Mesendoderm (in vitro differentiated cells): ENCODE data around the gene LYRM4.
A peak's percentile ranks its signal among the peaks of the same experiment; 100 is the strongest.

Source experiments
- DNase-seq: peaks from one replicate; pipeline ENCODE4 v3.0.0; 2013
- H2AK5ac ChIP-seq: 2 replicates; pipeline ENCODE4 v1.6.1; 2013; ENCODE audit warnings: low read length, inconsistent platforms
- H2BK120ac ChIP-seq: 2 replicates; pipeline ENCODE4 v1.6.1; 2013; ENCODE audit warnings: low read depth, mild to moderate bottlenecking, low read length, moderate library complexity, mixed read lengths
- H2BK15ac ChIP-seq: replicated peaks from 2 replicates; pipeline ENCODE4 v1.6.1; 2013; ENCODE audit warnings: low read depth, mild to moderate bottlenecking, moderate library complexity
- H2BK5ac ChIP-seq: 2 replicates; pipeline ENCODE4 v1.6.1; 2013; ENCODE audit warnings: low read length, inconsistent platforms
- H3K18ac ChIP-seq: 2 replicates; pipeline ENCODE4 v1.6.1; 2013; ENCODE audit warnings: mild to moderate bottlenecking, low read length, mixed read lengths
- H3K23ac ChIP-seq: one replicate; pipeline ENCODE4 v1.6.1; 2013; ENCODE audit warnings: low read length
- H3K27ac ChIP-seq: 2 replicates; pipeline ENCODE4 v1.5.1; 2013; ENCODE audit warnings: low read depth, mild to moderate bottlenecking, inconsistent platforms, low read length, moderate library complexity
- H3K27me3 ChIP-seq: 2 replicates; pipeline ENCODE4 v1.6.1; 2013; ENCODE audit warnings: low read length, control low read depth, mild to moderate bottlenecking, inconsistent platforms; ENCODE audit not compliant: insufficient read depth, poor library complexity
- H3K36me3 ChIP-seq: 2 replicates; pipeline ENCODE4 v1.6.1; 2013; ENCODE audit warnings: low read length, inconsistent platforms; ENCODE audit not compliant: control insufficient read depth, insufficient read depth
- H3K4ac ChIP-seq: one replicate; pipeline ENCODE4 v1.6.1; 2013; ENCODE audit warnings: low read depth, mild to moderate bottlenecking, low read length, moderate library complexity
- H3K4me1 ChIP-seq: 2 replicates; pipeline ENCODE4 v1.6.1; 2013; ENCODE audit warnings: low read depth, low read length, inconsistent platforms; ENCODE audit not compliant: control insufficient read depth
- H3K4me2 ChIP-seq: 2 replicates; pipeline ENCODE4 v1.6.1; 2013; ENCODE audit warnings: low read length
- H3K4me3 ChIP-seq: 2 replicates; pipeline ENCODE4 v1.5.1; 2013; ENCODE audit warnings: mild to moderate bottlenecking, low read length
- H3K56ac ChIP-seq: one replicate; pipeline ENCODE4 v1.6.1; 2013; ENCODE audit warnings: low read length
- H3K79me1 ChIP-seq: 2 replicates; pipeline ENCODE4 v1.6.1; 2013; ENCODE audit warnings: low read length, inconsistent platforms
- H3K79me2 ChIP-seq: 2 replicates; pipeline ENCODE4 v1.6.1; 2013; ENCODE audit warnings: mild to moderate bottlenecking, low read length; ENCODE audit not compliant: control insufficient read depth, insufficient read depth
- H3K9ac ChIP-seq: 2 replicates; pipeline ENCODE4 v1.6.1; 2013; ENCODE audit warnings: low read length, inconsistent platforms
- H4K5ac ChIP-seq: one replicate; pipeline ENCODE4 v1.6.1; 2013; ENCODE audit warnings: low read length
- H4K8ac ChIP-seq: one replicate; pipeline ENCODE4 v1.6.1; 2013; ENCODE audit warnings: low read depth, mild to moderate bottlenecking, control low read depth, low read length, moderate library complexity
- WGBS: extraction: QIAGEN DNeasy Blood & Tissue Kit; methylation state at CpG from one replicate; pipeline ENCODE4 v1.1.7; 2013; ENCODE audit warnings: low lambda C conversion rate, missing lambda C conversion rate; ENCODE audit not compliant: insufficient coverage; ENCODE audit errors: extremely low coverage; 5-methylcytosine and 5-hydroxymethylcytosine counted together

Gene LYRM4

DNA sequence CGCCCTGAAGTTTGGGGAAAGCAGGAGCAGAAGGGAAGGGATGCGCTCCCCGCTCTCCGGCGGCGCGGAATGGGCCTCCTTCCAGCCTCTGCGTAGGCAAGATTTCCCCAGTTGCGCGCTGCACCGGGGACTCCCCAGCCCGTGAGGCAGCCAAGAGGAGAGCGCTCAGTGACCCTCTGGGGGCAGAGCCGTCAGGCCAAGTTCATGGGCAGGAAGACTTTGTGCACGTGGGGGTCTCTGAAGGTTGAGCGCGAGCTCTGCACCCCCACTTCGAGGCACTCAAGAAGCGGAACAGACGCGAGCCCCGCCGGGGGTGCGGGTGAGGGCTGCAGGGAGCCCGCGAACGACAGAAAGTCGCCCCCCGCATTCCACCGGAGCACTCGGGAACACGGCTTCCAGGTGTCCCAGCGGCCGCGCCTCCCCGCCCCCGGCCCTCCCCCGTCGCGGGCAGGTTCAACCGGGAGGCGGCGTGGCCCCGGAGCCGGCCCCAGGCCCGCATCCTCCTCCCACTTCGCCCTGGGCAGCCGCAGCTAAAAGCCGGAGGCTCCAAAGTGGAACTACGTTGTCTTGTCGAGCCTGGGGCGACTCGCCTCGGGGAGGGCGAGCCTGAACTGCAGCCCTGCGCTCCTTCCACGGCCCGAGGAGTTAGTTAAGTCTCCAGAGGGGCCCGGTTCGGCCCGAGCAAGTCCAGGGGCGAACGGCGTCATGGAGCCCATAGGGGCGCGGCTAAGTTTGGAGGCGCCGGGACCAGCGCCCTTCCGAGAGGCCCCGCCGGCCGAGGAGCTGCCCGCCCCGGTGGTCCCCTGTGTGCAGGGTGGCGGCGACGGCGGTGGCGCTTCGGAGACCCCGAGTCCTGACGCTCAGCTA is 175.7 kb downstream of the LYRM4 start, which contains the start of gene PPP1R3G:
PPP1R3G (plus strand) TSS at position 561 of the 867 bp plus-strand sequence; CDS start at position 706, 145 bp downstream.
- peak within 1 kb of the TSS; percentile 70 for H3K56ac ChIP-seq
- no peaks in the 10 kb centered on the region for H3K79me2 ChIP-seq
- H2AK5ac ChIP-seq, result no peak within 1 kb of the TSS
- H2BK120ac ChIP-seq, result no peak within 1 kb of the TSS
- H3K4me3 ChIP-seq, result no peak within 1 kb of the TSS
- WGBS, result no CpG with 5 or more reads among the region's 83 CpGs
- peaks cover 31% of the 10 kb centered on the region for H3K27me3 ChIP-seq
- H2BK5ac ChIP-seq, result no peak within 1 kb of the TSS
- H3K27ac ChIP-seq, result no peak within 1 kb of the TSS
- no peak within 1 kb of the TSS for H3K18ac ChIP-seq
- H4K5ac ChIP-seq, result no peak within 1 kb of the TSS
- H3K9ac ChIP-seq, result peak within 1 kb of the TSS; percentile 40
- no peak within 1 kb of the TSS for H2BK15ac ChIP-seq
- peak within 1 kb of the TSS; percentile 28 for H3K4me2 ChIP-seq
- H3K36me3 ChIP-seq, result no peaks in the 10 kb centered on the region
- H3K23ac ChIP-seq, result no peak within 1 kb of the TSS
- no peak within 1 kb of the TSS for H4K8ac ChIP-seq
- no peaks in the 10 kb centered on the region for H3K4me1 ChIP-seq
- no peaks in the 10 kb centered on the region for H3K79me1 ChIP-seq
- H3K4ac ChIP-seq, result no peak within 1 kb of the TSS
- peak; percentile 43 for DNase-seq

DNA sequence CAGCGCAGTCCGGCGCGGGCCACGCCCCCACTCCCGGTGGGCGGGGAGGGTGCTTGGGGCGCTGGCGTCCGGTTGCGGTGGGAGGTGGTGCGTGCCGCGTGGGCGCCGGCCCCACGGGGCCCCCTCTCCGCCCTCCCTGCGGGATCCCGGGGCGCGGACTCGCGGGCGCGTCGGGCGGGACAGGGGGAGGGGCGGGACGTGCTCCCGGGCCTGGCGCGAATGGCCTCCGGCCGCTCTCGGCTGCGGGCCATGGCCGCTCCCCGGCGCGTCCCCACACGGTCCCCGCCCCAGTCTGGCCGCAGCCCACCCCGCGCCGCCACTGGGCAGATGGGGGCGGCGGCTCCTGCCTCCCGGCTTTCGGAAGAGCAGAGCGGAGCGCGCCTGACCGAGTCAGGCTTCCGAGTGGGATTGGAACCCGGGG is 176.4 kb downstream of the LYRM4 start:
- Histone ChIP-seq H2BK120ac (no peak overlapping the region), H4K8ac (no peak overlapping the region), H3K79me1 (no peaks in the 10 kb centered on the region), H2AK5ac (no peak overlapping the region), H3K4ac (no peak overlapping the region), H3K79me2 (no peaks in the 10 kb centered on the region), H3K4me1 (no peaks in the 10 kb centered on the region), H3K36me3 (no peaks in the 10 kb centered on the region), H4K5ac (no peak overlapping the region), H3K27me3 (peaks cover 31% of the 10 kb centered on the region), H3K4me2 (peak overlapping the region; percentile 28), H3K27ac (no peak overlapping the region), H3K23ac (no peak overlapping the region), H2BK15ac (no peak overlapping the region), H3K9ac (peak overlapping the region; percentile 30), H3K4me3 (no peak overlapping the region), H3K18ac (no peak overlapping the region), H2BK5ac (no peak overlapping the region), H3K56ac (peak overlapping the region; percentile 42)
- whole genome bisulfite sequencing, result no CpG with 5 or more reads among the region's 57 CpGs
- no peak for DNase-seq

DNA sequence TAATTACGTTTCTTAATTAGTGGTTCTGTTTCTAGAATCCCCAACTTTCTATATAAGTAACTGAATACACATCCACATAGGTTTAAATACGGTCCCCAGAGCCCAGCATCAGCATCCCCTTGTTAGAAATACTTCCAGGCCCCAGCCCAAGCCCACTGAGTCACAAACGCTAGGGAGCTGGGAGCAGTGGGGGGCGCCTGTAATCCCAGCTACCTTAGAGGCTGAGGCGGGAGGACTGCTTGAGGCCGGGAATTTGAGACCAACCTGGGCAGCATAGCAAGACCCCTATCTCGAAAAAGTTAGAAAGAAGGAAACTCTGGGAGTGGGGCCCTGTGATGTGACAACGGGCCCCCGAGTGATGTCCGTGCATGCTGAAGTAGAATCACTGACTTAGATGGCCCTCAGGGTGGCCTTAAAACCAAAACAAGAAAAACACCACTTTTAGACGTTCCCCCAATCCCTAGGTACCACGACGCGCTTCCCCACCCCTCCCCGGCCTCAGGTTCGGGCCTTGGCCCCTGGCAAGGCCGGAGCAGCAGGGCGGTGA is 176.9 kb downstream of the LYRM4 start:
- no peak for DNase-seq
- Histone ChIP-seq H2BK5ac (no peak overlapping the region), H3K56ac (peak overlapping the region; percentile 42), H3K27me3 (peaks cover 31% of the 10 kb centered on the region), H3K18ac (no peak overlapping the region), H3K79me2 (no peaks in the 10 kb centered on the region), H2AK5ac (no peak overlapping the region), H3K27ac (no peak overlapping the region), H3K4me1 (no peaks in the 10 kb centered on the region), H3K4ac (no peak overlapping the region), H2BK15ac (no peak overlapping the region), H3K36me3 (no peaks in the 10 kb centered on the region), H4K5ac (no peak overlapping the region), H3K4me2 (peak overlapping the region; percentile 28), H2BK120ac (no peak overlapping the region), H3K23ac (no peak overlapping the region), H4K8ac (no peak overlapping the region), H3K4me3 (no peak overlapping the region), H3K79me1 (no peaks in the 10 kb centered on the region), H3K9ac (no peak overlapping the region)
- no CpG with 5 or more reads among the region's 18 CpGs for WGBS

DNA sequence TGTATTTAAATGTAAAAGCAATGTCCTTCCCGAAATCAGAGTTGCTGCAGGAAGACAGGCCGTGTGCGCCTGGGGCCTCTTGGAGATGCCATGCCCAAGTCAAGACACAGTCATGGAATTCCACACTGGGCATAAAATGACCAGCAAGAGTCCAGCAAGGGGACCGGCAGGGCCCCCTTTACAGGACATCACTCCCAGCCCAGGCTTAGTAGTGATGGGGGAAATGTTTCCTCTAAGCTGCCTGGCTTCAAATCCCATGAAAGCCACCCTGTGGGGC is 177.5 kb downstream of the LYRM4 start:
- H3K27me3 ChIP-seq, result peaks cover 31% of the 10 kb centered on the region
- H3K36me3 ChIP-seq, result no peaks in the 10 kb centered on the region

DNA sequence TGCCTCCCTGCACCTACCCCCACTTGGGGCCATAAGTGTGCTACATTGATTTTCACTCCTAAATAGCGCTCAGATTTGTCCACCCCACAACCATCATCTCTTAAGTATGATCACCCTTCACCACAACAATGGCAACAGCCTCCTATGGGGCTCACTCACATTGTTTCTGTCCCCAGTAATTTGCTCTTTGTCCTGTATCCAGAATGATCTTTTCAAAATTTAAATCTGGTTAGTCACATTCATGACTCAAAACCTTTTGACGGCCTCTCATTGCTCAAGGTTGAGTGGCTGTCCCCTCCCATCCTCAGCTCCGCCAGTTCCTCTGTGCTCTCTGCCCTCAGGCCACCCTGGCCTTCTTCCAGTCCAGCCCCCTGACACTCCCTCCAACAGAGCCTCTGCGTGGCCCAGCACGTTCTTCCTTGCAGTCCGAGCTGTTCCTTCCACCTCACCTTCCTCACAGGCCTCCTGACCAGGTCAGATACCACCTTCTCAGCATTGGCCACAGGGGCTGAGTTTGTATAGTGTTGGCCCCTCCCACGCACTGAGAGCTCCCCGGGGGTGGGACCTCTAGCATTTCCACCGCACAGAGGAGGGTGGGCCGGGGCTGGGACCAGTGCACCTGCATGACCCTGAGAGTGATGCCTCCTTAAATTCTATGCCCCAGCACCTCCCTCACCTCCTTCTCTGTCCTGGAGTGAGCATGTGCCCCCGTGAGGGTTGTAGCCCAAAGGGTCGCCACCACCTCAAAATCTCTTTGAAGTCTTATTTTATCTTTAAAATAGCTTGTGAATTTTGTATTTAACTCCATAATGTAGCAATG is 178.1 kb downstream of the LYRM4 start:
- H3K4me3 ChIP-seq, result no peak overlapping the region
- H3K4me2 ChIP-seq, result no peak overlapping the region
- H4K8ac ChIP-seq, result no peak overlapping the region
- H3K4me1 ChIP-seq, result no peaks in the 10 kb centered on the region
- no peak overlapping the region for H2BK5ac ChIP-seq
- no peak overlapping the region for H2BK15ac ChIP-seq
- no peak overlapping the region for H4K5ac ChIP-seq
- H3K27ac ChIP-seq, result no peak overlapping the region
- H3K36me3 ChIP-seq, result no peaks in the 10 kb centered on the region
- no peaks in the 10 kb centered on the region for H3K79me2 ChIP-seq
- no peak overlapping the region for H2AK5ac ChIP-seq
- no peak overlapping the region for H3K9ac ChIP-seq
- H3K18ac ChIP-seq, result no peak overlapping the region
- H3K27me3 ChIP-seq, result peaks cover 31% of the 10 kb centered on the region
- H3K23ac ChIP-seq, result no peak overlapping the region
- no peak overlapping the region for H3K56ac ChIP-seq
- no peaks in the 10 kb centered on the region for H3K79me1 ChIP-seq
- no peak overlapping the region for H3K4ac ChIP-seq
- no CpG with 5 or more reads among the region's 12 CpGs for WGBS
- DNase-seq, result peak; percentile 57
- no peak overlapping the region for H2BK120ac ChIP-seq

More for the DNA sequence above, 177.5 kb downstream of the LYRM4 start:
- no peaks in the 10 kb centered on the region for H3K79me1 ChIP-seq
- no peak overlapping the region for H2BK15ac ChIP-seq
- H3K56ac ChIP-seq, result no peak overlapping the region
- H2BK5ac ChIP-seq, result no peak overlapping the region
- no CpG with 5 or more reads among the region's 4 CpGs for WGBS
- no peak overlapping the region for H3K18ac ChIP-seq
- H4K5ac ChIP-seq, result no peak overlapping the region
- no peak overlapping the region for H2AK5ac ChIP-seq
- no peak for DNase-seq
- H3K9ac ChIP-seq, result no peak overlapping the region
- no peak overlapping the region for H2BK120ac ChIP-seq
- no peak overlapping the region for H3K27ac ChIP-seq
- H4K8ac ChIP-seq, result no peak overlapping the region
- H3K23ac ChIP-seq, result no peak overlapping the region
- no peaks in the 10 kb centered on the region for H3K79me2 ChIP-seq
- no peak overlapping the region for H3K4me2 ChIP-seq
- no peaks in the 10 kb centered on the region for H3K4me1 ChIP-seq
- no peak overlapping the region for H3K4me3 ChIP-seq
- H3K4ac ChIP-seq, result no peak overlapping the region
